Astrocyte (in vitro differentiated cells and primary cell): Measurements from ENCODE around the gene SNCAIP. TPM values are rescaled to one million over a fixed set of nuclear protein-coding genes. Genes with fewer than 3 reads are reported as not detected.

ENCODE experiments used
- DNase-seq: peaks from one replicate; pipeline ENCODE4 v3.0.0-alpha.2; 2010; ENCODE audit warnings: low read depth
- FAIRE-seq: peaks from 2 replicates; lab custom pipeline; 2011; peaks lifted over from hg19 to GRCh38; lab: Jason Lieb, UNC
- H2AFZ ChIP-seq: 2 replicates; pipeline ENCODE4 v1.6.0; 2012; ENCODE audit warnings: low read depth, low read length, inconsistent platforms
- H3K27ac ChIP-seq: 2 replicates; pipeline ENCODE4 v1.5.1; 2011; ENCODE audit warnings: low read depth, low read length, inconsistent platforms
- H3K27me3 ChIP-seq: 2 replicates; pipeline ENCODE4 v1.6.0; 2011; ENCODE audit warnings: low read length, inconsistent platforms; ENCODE audit not compliant: insufficient read depth
- H3K36me3 ChIP-seq: 2 replicates; pipeline ENCODE4 v1.5.1; 2011; ENCODE audit warnings: low read length, inconsistent platforms; ENCODE audit not compliant: insufficient read depth
- H3K4me1 ChIP-seq: 2 replicates; pipeline ENCODE4 v1.5.1; 2011; ENCODE audit warnings: low read length, inconsistent platforms; ENCODE audit not compliant: insufficient read depth
- H3K4me2 ChIP-seq: 2 replicates; pipeline ENCODE4 v1.6.0; 2012; ENCODE audit warnings: low read length, inconsistent platforms
- H3K4me3 ChIP-seq: 2 replicates; pipeline ENCODE4 v1.5.1; 2011; ENCODE audit warnings: low read depth, mild to moderate bottlenecking, low read length, inconsistent platforms; ENCODE audit not compliant: insufficient read depth
- H3K79me2 ChIP-seq: 2 replicates; pipeline ENCODE4 v1.6.0; 2012; ENCODE audit warnings: mild to moderate bottlenecking, low read length, inconsistent platforms; ENCODE audit not compliant: insufficient read depth
- H3K9ac ChIP-seq: 2 replicates; pipeline ENCODE4 v1.6.0; 2012; ENCODE audit warnings: mild to moderate bottlenecking, low read length, inconsistent platforms
- H3K9me3 ChIP-seq: 2 replicates; pipeline ENCODE4 v1.5.1; 2012; ENCODE audit warnings: low read depth, mild to moderate bottlenecking, low read length, inconsistent platforms; ENCODE audit not compliant: insufficient read depth
- H4K20me1 ChIP-seq: 2 replicates; pipeline ENCODE4 v1.6.0; 2012; ENCODE audit warnings: low read length, inconsistent platforms; ENCODE audit not compliant: insufficient read depth
- H3K27ac Mint-ChIP-seq: one replicate; pipeline ENCODE4 v1.8.0; 2021; ENCODE audit warnings: mild to moderate bottlenecking, mixed read lengths; ENCODE audit not compliant: unreplicated experiment
- H3K27me3 Mint-ChIP-seq: one replicate; pipeline ENCODE4 v1.8.0; 2021; ENCODE audit warnings: low read depth, mixed read lengths; ENCODE audit not compliant: unreplicated experiment
- H3K36me3 Mint-ChIP-seq: one replicate; pipeline ENCODE4 v1.8.0; 2021; ENCODE audit warnings: low read depth, mixed read lengths; ENCODE audit not compliant: unreplicated experiment
- H3K4me1 Mint-ChIP-seq: one replicate; pipeline ENCODE4 v1.8.0; 2021; ENCODE audit warnings: low read depth, mixed read lengths; ENCODE audit not compliant: unreplicated experiment
- H3K4me3 Mint-ChIP-seq: one replicate; pipeline ENCODE4 v1.8.0; 2021; ENCODE audit warnings: mild to moderate bottlenecking, moderate library complexity, mixed read lengths; ENCODE audit not compliant: unreplicated experiment
- H3K9me3 Mint-ChIP-seq: one replicate; pipeline ENCODE4 v1.8.0; 2021; ENCODE audit warnings: mild to moderate bottlenecking, mixed read lengths; ENCODE audit not compliant: unreplicated experiment
- CTCF ChIP-seq: IDR thresholded peaks from 2 replicates; pipeline ENCODE4 v1.5.1; 2011; ENCODE audit warnings: low read depth, mild to moderate bottlenecking, inconsistent platforms, low read length, moderate library complexity; ENCODE audit not compliant: insufficient read depth
- EZH2 ChIP-seq: IDR thresholded peaks from 2 replicates; pipeline ENCODE4 v1.6.1; 2012; ENCODE audit warnings: mild to moderate bottlenecking, low read length, inconsistent platforms; ENCODE audit not compliant: insufficient read depth
- total RNA-seq: library from RNA; stranded (reverse); gene quantifications from 2 replicates; pipeline ENCODE4 v1.2.1, GENCODE V29; 2021

Gene SNCAIP
- total RNA-seq, 1 donor from 2014 or later, result 1.7 TPM

- Mint-ChIP-seq H3K27ac (peak overlapping the region; percentile 29), H3K4me1 (peaks cover 21% of the 10 kb centered on the region), H3K36me3 (no peaks in the 10 kb centered on the region), H3K27me3 (no peaks in the 10 kb centered on the region), H3K4me3 (no peak overlapping the region), H3K9me3 (peaks cover 2% of the 10 kb centered on the region)
- no peak overlapping the region for H2AFZ ChIP-seq
- H4K20me1 ChIP-seq, result no peaks in the 10 kb centered on the region
- TF ChIP-seq CTCF, result no peak
- no peak for TF ChIP-seq EZH2
- peak; percentile 9 for DNase-seq
- H3K4me1 ChIP-seq, result no peaks in the 10 kb centered on the region
- no peaks in the 10 kb centered on the region for H3K9me3 ChIP-seq
- no peaks in the 10 kb centered on the region for H3K27me3 ChIP-seq
- no peak overlapping the region for H3K4me2 ChIP-seq
- no peaks in the 10 kb centered on the region for H3K79me2 ChIP-seq
- no peak overlapping the region for H3K9ac ChIP-seq
- no peak for FAIRE-seq
- no peaks in the 10 kb centered on the region for H3K36me3 ChIP-seq
- no peak overlapping the region for H3K4me3 ChIP-seq
- H3K27ac ChIP-seq, result no peak overlapping the region
Measured at GRCh38 chr5:122291000-122291901, 20.8 kb upstream of the SNCAIP start.

GRCh38 chr5:122292332-122292731 is 19.7 kb upstream of the SNCAIP start:
- TF ChIP-seq EZH2, result no peak
- no peak for TF ChIP-seq CTCF
- no peaks in the 10 kb centered on the region for H3K36me3 Mint-ChIP-seq
- DNase-seq (no peak), FAIRE-seq (no peak)
- Histone ChIP-seq H3K36me3 (no peaks in the 10 kb centered on the region), H3K4me1 (no peaks in the 10 kb centered on the region), H3K4me3 (no peak overlapping the region), H2AFZ (no peak overlapping the region), H3K4me2 (no peak overlapping the region), H3K27me3 (no peaks in the 10 kb centered on the region), H3K9me3 (no peaks in the 10 kb centered on the region), H4K20me1 (no peaks in the 10 kb centered on the region), H3K79me2 (no peaks in the 10 kb centered on the region), H3K27ac (no peak overlapping the region), H3K9ac (no peak overlapping the region)
- no peak overlapping the region for H3K27ac Mint-ChIP-seq
- H3K4me1 Mint-ChIP-seq, result peaks cover 17% of the 10 kb centered on the region
- no peaks in the 10 kb centered on the region for H3K27me3 Mint-ChIP-seq
- H3K9me3 Mint-ChIP-seq, result no peaks in the 10 kb centered on the region
- no peak overlapping the region for H3K4me3 Mint-ChIP-seq

- H3K36me3 Mint-ChIP-seq, result no peaks in the 10 kb centered on the region
- TF ChIP-seq CTCF, result no peak
- TF ChIP-seq EZH2, result no peak
- Histone ChIP-seq H3K4me1 (no peaks in the 10 kb centered on the region), H3K36me3 (no peaks in the 10 kb centered on the region), H3K27me3 (no peaks in the 10 kb centered on the region), H3K4me3 (no peak overlapping the region), H3K79me2 (no peaks in the 10 kb centered on the region), H3K4me2 (no peak overlapping the region), H3K9ac (no peak overlapping the region), H3K9me3 (no peaks in the 10 kb centered on the region), H3K27ac (no peak overlapping the region), H4K20me1 (no peaks in the 10 kb centered on the region), H2AFZ (no peak overlapping the region)
- H3K27me3 Mint-ChIP-seq, result no peaks in the 10 kb centered on the region
- H3K9me3 Mint-ChIP-seq, result no peaks in the 10 kb centered on the region
- H3K4me1 Mint-ChIP-seq, result peaks cover 20% of the 10 kb centered on the region
- no peak overlapping the region for H3K27ac Mint-ChIP-seq
- no peak for FAIRE-seq
- no peak for DNase-seq
- no peak overlapping the region for H3K4me3 Mint-ChIP-seq
Measured at GRCh38 chr5:122295138-122295537, 16.9 kb upstream of the SNCAIP start.
